Keratinocyte (primary cell): Measurements from ENCODE around the gene CUTC. TPM values are rescaled to one million over a fixed set of nuclear protein-coding genes. Genes with fewer than 3 reads are reported as not detected.

ENCODE experiments used
- DNase-seq: peaks from one replicate; pipeline ENCODE4 v3.0.0-alpha.2; 2011; ENCODE audit warnings: low read depth, missing footprints, low spot score
- FAIRE-seq: peaks from 2 replicates; lab custom pipeline; 2011; peaks lifted over from hg19 to GRCh38; lab: Jason Lieb, UNC
- H2AFZ ChIP-seq: 2 replicates; pipeline ENCODE4 v1.6.0; 2012; ENCODE audit warnings: low read length, control low read depth, inconsistent platforms; ENCODE audit not compliant: control insufficient read depth
- H3K27ac ChIP-seq: 2 replicates; pipeline ENCODE4 v1.5.1; 2011; ENCODE audit warnings: low read length; ENCODE audit not compliant: control insufficient read depth, insufficient read depth
- H3K27me3 ChIP-seq: 3 replicates; pipeline ENCODE4 v1.6.0; 2011; ENCODE audit warnings: low read length; ENCODE audit not compliant: control insufficient read depth, insufficient read depth; ENCODE audit errors: extremely low read depth
- H3K36me3 ChIP-seq, 2 experiments: 2 replicates in 1 of 2; 3 replicates in 1 of 2; pipeline ENCODE4 v1.5.1; 2011; ENCODE audit warnings: low read length in 2 of 2, mild to moderate bottlenecking in 1 of 2; ENCODE audit not compliant: control insufficient read depth in 2 of 2, insufficient read depth in 2 of 2; ENCODE audit errors: extremely low read depth in 1 of 2
- H3K4me1 ChIP-seq: 3 replicates; pipeline ENCODE4 v1.5.1; 2011; ENCODE audit warnings: low read length; ENCODE audit not compliant: control insufficient read depth, insufficient read depth; ENCODE audit errors: extremely low read depth
- H3K4me2 ChIP-seq: 3 replicates; pipeline ENCODE4 v1.6.0; 2011; ENCODE audit warnings: low read depth, low read length; ENCODE audit not compliant: control insufficient read depth, insufficient read depth; ENCODE audit errors: extremely low read depth
- H3K4me3 ChIP-seq, 3 experiments: fragments of 200-600 bp in 1 of 3; sonication (generic) in 1 of 3; 2 replicates in 2 of 3; 3 replicates in 1 of 3; pipeline ENCODE4 v1.5.1; 2011 to 2016; ENCODE audit warnings: low read length in 3 of 3, mild to moderate bottlenecking in 3 of 3, control low read depth in 2 of 3, inconsistent platforms in 1 of 3, low read depth in 1 of 3, mixed read lengths in 1 of 3, mixed run types in 1 of 3, moderate library complexity in 1 of 3; ENCODE audit not compliant: control insufficient read depth in 2 of 3, insufficient read depth in 2 of 3; ENCODE audit errors: extremely low read depth in 1 of 3
- H3K79me2 ChIP-seq: 2 replicates; pipeline ENCODE4 v1.6.0; 2012; ENCODE audit warnings: low read length; ENCODE audit not compliant: control insufficient read depth, insufficient read depth
- H3K9ac ChIP-seq: 3 replicates; pipeline ENCODE4 v1.6.0; 2011; ENCODE audit warnings: low read length; ENCODE audit not compliant: control insufficient read depth, insufficient read depth; ENCODE audit errors: extremely low read depth
- H3K9me1 ChIP-seq: 3 replicates; pipeline ENCODE4 v1.6.0; 2011; ENCODE audit warnings: low read length; ENCODE audit not compliant: control insufficient read depth, insufficient read depth; ENCODE audit errors: extremely low read depth
- H3K9me3 ChIP-seq: 2 replicates; pipeline ENCODE4 v1.5.1; 2012; ENCODE audit warnings: low read depth, low read length; ENCODE audit not compliant: control insufficient read depth
- H4K20me1 ChIP-seq: 3 replicates; pipeline ENCODE4 v1.6.0; 2011; ENCODE audit warnings: low read length; ENCODE audit not compliant: control insufficient read depth, insufficient read depth; ENCODE audit errors: extremely low read depth
- EZH2 ChIP-seq: IDR thresholded peaks from one replicate; pipeline ENCODE4 v1.6.1; 2012; ENCODE audit warnings: inconsistent platforms, mild to moderate bottlenecking, low read length, moderate library complexity
- dilution Hi-C: fragments of 300-500 bp; cut with MboI; formaldehyde crosslinking; loops from one replicate; pipeline ENCODE4 v1.7.0; 2020; ENCODE audit warnings: low sequenced_read_pairs; ENCODE audit not compliant: extremely low pct_ligation_motif_present
- polyA plus RNA-seq, 5 experiments: library from polyadenylated mRNA; depleted of rRNA in 3 of 5; stranded (reverse) in 3 of 5; stranded (forward) in 1 of 5; unstranded in 1 of 5; fragments of >200 nt; gene quantifications; 1 replicate in 1 of 5; 2 replicates in 3 of 5; 3 replicates in 1 of 5; pipeline versions ENCODE4 v1.2.1 to v1.2.3, GENCODE V29; 2011 to 2012; ENCODE audit warnings: missing spikeins in 2 of 5, low read depth in 1 of 5, low replicate concordance in 1 of 5
- TF ChIP-seq, protein P1 (sequence below), 3 experiments: IDR thresholded peaks in 1 of 3; conservative IDR thresholded peaks in 1 of 3; optimal IDR thresholded peaks in 1 of 3; 2 replicates in 2 of 3; 3 replicates in 1 of 3; pipeline versions ENCODE3 to v1.5.1; 2011; ENCODE audit warnings: low read length in 3 of 3, mild to moderate bottlenecking in 3 of 3, moderate library complexity in 2 of 3, control low read depth in 1 of 3, inconsistent platforms in 1 of 3; ENCODE audit not compliant: insufficient read depth in 2 of 3; ENCODE audit errors: extremely low read depth in 1 of 3

Gene CUTC
- polyA plus RNA-seq, 1 donor (not counting 4 experiments of a cell fraction or from before 2014, with no cell fraction given): 29.5 TPM

DNA sequence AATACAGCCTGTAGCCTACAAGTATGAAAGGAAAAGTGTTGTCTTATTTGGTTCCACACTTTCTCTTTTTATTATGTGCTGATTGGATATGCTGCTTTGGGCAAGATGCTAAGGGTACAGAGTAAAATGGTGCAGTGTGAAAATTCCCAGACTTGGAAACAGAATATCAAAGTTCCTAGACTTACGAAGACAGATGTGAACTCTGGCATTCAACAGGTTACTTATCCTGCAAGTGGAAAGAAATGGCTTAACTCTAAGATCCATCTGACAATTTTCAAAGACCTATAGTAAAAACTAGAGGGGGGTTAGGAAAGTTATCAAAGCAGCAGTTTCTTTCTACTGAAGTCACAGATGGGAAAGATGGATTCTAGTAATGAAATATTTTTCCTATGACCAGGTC is 24.1 kb downstream of the CUTC start:
- no peaks in the 10 kb centered on the region for H4K20me1 ChIP-seq
- H2AFZ ChIP-seq: no peak overlapping the region
- H3K9me1 ChIP-seq: no peaks in the 10 kb centered on the region
- TF ChIP-seq, protein P1, sequence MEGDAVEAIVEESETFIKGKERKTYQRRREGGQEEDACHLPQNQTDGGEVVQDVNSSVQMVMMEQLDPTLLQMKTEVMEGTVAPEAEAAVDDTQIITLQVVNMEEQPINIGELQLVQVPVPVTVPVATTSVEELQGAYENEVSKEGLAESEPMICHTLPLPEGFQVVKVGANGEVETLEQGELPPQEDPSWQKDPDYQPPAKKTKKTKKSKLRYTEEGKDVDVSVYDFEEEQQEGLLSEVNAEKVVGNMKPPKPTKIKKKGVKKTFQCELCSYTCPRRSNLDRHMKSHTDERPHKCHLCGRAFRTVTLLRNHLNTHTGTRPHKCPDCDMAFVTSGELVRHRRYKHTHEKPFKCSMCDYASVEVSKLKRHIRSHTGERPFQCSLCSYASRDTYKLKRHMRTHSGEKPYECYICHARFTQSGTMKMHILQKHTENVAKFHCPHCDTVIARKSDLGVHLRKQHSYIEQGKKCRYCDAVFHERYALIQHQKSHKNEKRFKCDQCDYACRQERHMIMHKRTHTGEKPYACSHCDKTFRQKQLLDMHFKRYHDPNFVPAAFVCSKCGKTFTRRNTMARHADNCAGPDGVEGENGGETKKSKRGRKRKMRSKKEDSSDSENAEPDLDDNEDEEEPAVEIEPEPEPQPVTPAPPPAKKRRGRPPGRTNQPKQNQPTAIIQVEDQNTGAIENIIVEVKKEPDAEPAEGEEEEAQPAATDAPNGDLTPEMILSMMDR (optimal IDR thresholded peaks at IDR 0.05 in 1 of 3, IDR thresholded peaks at IDR 0.05 in 1 of 3, conservative IDR thresholded peaks at IDR 0.05 in 1 of 3; ENCODE audit: extremely low read depth in 1 of 3, insufficient read depth in 2 of 3, low read length in 3 of 3): no peak
- no peak for TF ChIP-seq EZH2
- no peaks in the 10 kb centered on the region for H3K27me3 ChIP-seq
- H3K9me3 ChIP-seq: no peaks in the 10 kb centered on the region
- peaks cover 6 to 11% of the 10 kb centered on the region in 2 experiments for H3K36me3 ChIP-seq
- no peak overlapping the region for H3K4me3 ChIP-seq
- no peak for FAIRE-seq
- H3K9ac ChIP-seq: no peak overlapping the region
- no peak for DNase-seq
- dilution Hi-C loops: no loop called here
- no peak overlapping the region for H3K4me2 ChIP-seq
- no peaks in the 10 kb centered on the region for H3K79me2 ChIP-seq
- peaks cover 8% of the 10 kb centered on the region for H3K4me1 ChIP-seq
- no peak overlapping the region for H3K27ac ChIP-seq

DNA sequence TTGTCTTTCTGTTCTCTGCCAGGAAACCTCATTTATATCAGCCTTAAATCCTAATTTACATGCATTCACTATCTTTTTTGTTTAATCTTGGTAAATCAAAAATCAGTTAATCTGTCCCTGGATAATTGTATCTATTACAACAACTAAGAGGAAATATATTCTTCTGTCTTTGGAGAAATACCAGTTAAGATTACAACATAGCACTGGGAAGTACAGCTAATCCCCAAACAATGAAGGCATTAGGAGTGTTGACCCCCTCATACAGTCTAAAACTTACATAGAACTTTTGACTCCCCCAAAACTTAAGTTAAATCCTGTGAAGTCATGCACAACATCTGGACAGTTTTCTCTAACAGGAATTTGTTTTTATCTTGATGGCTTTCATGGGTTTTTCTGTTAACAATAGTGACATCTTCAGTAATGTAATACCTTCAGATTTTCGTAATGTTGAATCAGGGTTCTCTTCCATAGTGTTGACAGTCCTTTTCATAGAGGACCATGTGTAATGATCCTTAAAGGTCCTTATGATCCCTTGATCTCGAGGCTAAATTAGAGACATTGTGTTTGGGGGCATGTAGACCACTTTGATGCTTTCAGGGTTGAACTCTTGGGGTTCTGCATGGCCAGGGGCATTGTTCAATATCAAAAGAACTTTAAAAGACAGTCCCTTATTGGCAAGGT is 26.3 kb downstream of the CUTC start:
- H3K27me3 ChIP-seq: no peaks in the 10 kb centered on the region
- H3K9me3 ChIP-seq: no peaks in the 10 kb centered on the region
- DNase-seq (no peak), FAIRE-seq (no peak)
- dilution Hi-C loops: no loop called here
- peaks cover 8% of the 10 kb centered on the region for H3K4me1 ChIP-seq
- H3K9ac ChIP-seq: no peak overlapping the region
- no peak overlapping the region for H3K4me3 ChIP-seq
- H3K27ac ChIP-seq: no peak overlapping the region
- peaks cover 0 to 7% of the 10 kb centered on the region in 2 experiments for H3K36me3 ChIP-seq
- no peak for TF ChIP-seq EZH2
- no peak overlapping the region for H3K4me2 ChIP-seq
- H3K9me1 ChIP-seq: no peaks in the 10 kb centered on the region
- no peak overlapping the region for H2AFZ ChIP-seq
- no peaks in the 10 kb centered on the region for H4K20me1 ChIP-seq
- no peaks in the 10 kb centered on the region for H3K79me2 ChIP-seq

DNA sequence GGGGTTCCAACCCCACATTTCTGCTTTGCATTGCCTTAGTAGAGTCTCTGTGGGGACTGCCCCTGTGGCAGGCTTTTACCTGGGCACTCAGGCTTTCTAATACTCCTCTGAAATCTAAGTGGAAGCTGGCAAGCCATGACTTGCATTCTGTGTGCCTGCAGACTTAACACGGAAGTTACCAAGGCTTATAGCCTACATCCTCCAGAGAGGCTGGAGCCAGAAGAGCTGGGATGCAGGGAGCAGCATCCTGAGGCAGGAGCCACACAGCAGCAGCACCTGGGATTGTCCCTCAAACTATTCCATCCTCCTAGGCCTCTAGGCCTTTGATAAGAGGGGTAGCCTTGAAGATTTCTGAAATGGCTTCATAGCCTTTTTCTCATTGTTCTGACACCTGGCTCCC is 28.3 kb downstream of the CUTC start:
- H2AFZ ChIP-seq: no peak overlapping the region
- H3K4me3 ChIP-seq: no peak overlapping the region
- H3K79me2 ChIP-seq: no peaks in the 10 kb centered on the region
- TF ChIP-seq EZH2: no peak
- TF ChIP-seq, protein P1 (optimal IDR thresholded peaks at IDR 0.05 in 1 of 3, IDR thresholded peaks at IDR 0.05 in 1 of 3, conservative IDR thresholded peaks at IDR 0.05 in 1 of 3; ENCODE audit: extremely low read depth in 1 of 3, insufficient read depth in 2 of 3, low read length in 3 of 3): no peak
- no peak overlapping the region for H3K27ac ChIP-seq
- H3K9me1 ChIP-seq: no peaks in the 10 kb centered on the region
- no peak overlapping the region for H3K9ac ChIP-seq
- dilution Hi-C loops: no loop called here
- no peak for DNase-seq
- no peaks in the 10 kb centered on the region for H3K9me3 ChIP-seq
- no peak overlapping the region for H3K4me2 ChIP-seq
- peaks cover 8% of the 10 kb centered on the region for H3K4me1 ChIP-seq
- H3K36me3 ChIP-seq: peaks cover 0 to 7% of the 10 kb centered on the region in 2 experiments
- no peaks in the 10 kb centered on the region for H4K20me1 ChIP-seq
- H3K27me3 ChIP-seq: no peaks in the 10 kb centered on the region
- peak; percentile 98 for FAIRE-seq
